Peyer's patch (tissue), 4 donors: Measurements from ENCODE around the gene NDN. TPM values are rescaled to one million over a fixed set of nuclear protein-coding genes. Genes with fewer than 3 reads are reported as not detected.
"Not testable (repeated sequence)": the region's sequence is repeated elsewhere in the genome, so short reads cannot be mapped to it uniquely, and the experiment has no call there.

ENCODE experiments used
- DNase-seq, 3 donors: peaks; one replicate each; pipeline ENCODE4 v3.0.0-alpha.2; 2017 to 2019
- H3K27ac ChIP-seq, 4 donors: fragments of 200-600 bp; sonication (generic); one replicate each; pipeline ENCODE4 v1.5.1; 2016 to 2019
- H3K27me3 ChIP-seq, 2 donors: fragments of 200-600 bp; sonication (generic); one replicate each; pipeline ENCODE4 v1.5.1; 2019
- H3K36me3 ChIP-seq, 3 donors: fragments of 200-600 bp; sonication (generic); one replicate each; pipeline ENCODE4 v1.5.1; 2016 to 2019
- H3K4me1 ChIP-seq, 4 donors: fragments of 200-600 bp; sonication (generic); one replicate each; pipeline ENCODE4 v1.5.1; 2016 to 2019
- H3K4me3 ChIP-seq, 4 donors: fragments of 200-600 bp; sonication (generic); 1 replicate in 3 of 4; 2 replicates in 1 of 4; pipeline ENCODE4 v1.5.1; 2016 to 2019; ENCODE audit warnings: mild to moderate bottlenecking in 1 of 4
- H3K9me3 ChIP-seq, 4 donors: fragments of 200-600 bp; sonication (generic); one replicate each; pipeline ENCODE4 v1.5.1; 2016 to 2019; ENCODE audit warnings: mild to moderate bottlenecking in 1 of 4
- CTCF ChIP-seq, 6 experiments: fragments of 450-650 bp in 4 of 6; fragments of 200-600 bp in 2 of 6; sonication (generic) in 1 of 6; IDR thresholded peaks; one replicate each; pipeline ENCODE4 v1.5.1; 2017 to 2019; ENCODE audit warnings: antibody characterized with exemption in 6 of 6, mild to moderate bottlenecking in 3 of 6, moderate library complexity in 1 of 6
- POLR2A ChIP-seq, 2 donors: fragments of 450-650 bp; IDR thresholded peaks; one replicate each; pipeline ENCODE4 v1.5.1; 2017; ENCODE audit warnings: antibody characterized with exemption in 2 of 2, mild to moderate bottlenecking in 2 of 2, moderate library complexity in 2 of 2
- total RNA-seq, 4 donors: library from RNA; depleted of rRNA; stranded (reverse); fragments of >200 nt; gene quantifications; one replicate each; pipeline ENCODE4 v1.1.0, GENCODE V29; 2016

Gene NDN
- total RNA-seq: 10 to 100 TPM in 3 of 4 donors, 1 to 10 TPM in 1; 9.9 to 23.8 (median 18.0) TPM

DNA sequence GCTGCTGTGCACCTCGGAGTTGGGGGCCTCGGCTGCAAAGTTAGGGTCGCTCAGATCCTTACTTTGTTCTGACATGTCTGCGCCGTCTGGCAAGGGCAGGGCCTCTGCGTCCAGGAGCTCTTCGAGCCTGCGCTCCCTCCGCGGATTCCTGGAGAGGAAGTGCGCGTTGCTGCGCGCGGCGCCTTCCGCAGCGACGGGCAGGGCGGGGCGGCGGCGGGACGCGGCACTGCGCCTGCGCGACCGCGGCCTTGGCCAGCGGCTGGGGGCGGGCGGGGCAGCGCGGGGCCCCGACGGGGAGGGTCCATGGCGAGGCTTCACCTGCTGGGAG, at the start of gene NDN:
Gene NDN (minus strand): TSS at position 163 of the 328 bp plus-strand sequence. CDS start 88 bp downstream, at position 75.
- no peaks in the 10 kb centered on the region for H3K4me1 ChIP-seq
- peak within 1 kb of the TSS in 1 of 4 donors; percentile 54 for H3K27ac ChIP-seq
- H3K36me3 ChIP-seq: no peaks in the 10 kb centered on the region
- DNase-seq: peak in 1 of 3 donors; percentile 68
- peak within 1 kb of the TSS; percentile 22 to 63 (median 44) for H3K4me3 ChIP-seq
- no peak for TF ChIP-seq CTCF (IDR thresholded peaks at IDR 0.05)
- no peaks in the 10 kb centered on the region for H3K9me3 ChIP-seq
- H3K27me3 ChIP-seq: no peaks in the 10 kb centered on the region

GRCh38 chr15:23736033-23736673, 49.0 kb upstream of the NDN start:
- Histone ChIP-seq H3K4me3 (no peak overlapping the region), H3K9me3 (no peaks in the 10 kb centered on the region), H3K27ac (no peak overlapping the region), H3K4me1 (no peaks in the 10 kb centered on the region), H3K36me3 (no peaks in the 10 kb centered on the region), H3K27me3 (no peaks in the 10 kb centered on the region)
- DNase-seq: no peak
- TF ChIP-seq POLR2A (IDR thresholded peaks at IDR 0.05): no peak
- no peak for TF ChIP-seq CTCF (IDR thresholded peaks at IDR 0.05)

DNA sequence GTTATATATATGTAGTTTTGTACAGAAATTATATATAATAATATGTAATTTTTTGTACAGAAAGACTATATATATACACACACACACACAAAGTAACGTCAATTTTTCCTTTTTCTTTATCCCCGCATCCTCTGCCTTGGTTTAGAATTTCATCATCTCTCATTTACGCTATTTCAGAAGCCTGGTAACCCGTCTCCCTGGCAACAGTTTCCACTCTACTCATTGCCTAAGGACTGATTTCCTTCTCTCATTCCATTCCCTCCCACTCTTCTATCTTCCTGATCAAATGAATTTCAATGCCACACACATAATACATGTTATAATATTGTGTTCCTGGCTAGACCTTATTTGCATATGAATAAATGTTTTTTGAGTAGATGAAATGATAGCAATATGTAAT, 47.8 kb upstream of the NDN start:
- Histone ChIP-seq H3K4me3 (no peak overlapping the region), H3K4me1 (no peaks in the 10 kb centered on the region), H3K27me3 (no peaks in the 10 kb centered on the region), H3K36me3 (no peaks in the 10 kb centered on the region), H3K27ac (no peak overlapping the region), H3K9me3 (no peaks in the 10 kb centered on the region)
- DNase-seq: no peak
- TF ChIP-seq CTCF (IDR thresholded peaks at IDR 0.05) (no peak), POLR2A (IDR thresholded peaks at IDR 0.05) (no peak)

DNA sequence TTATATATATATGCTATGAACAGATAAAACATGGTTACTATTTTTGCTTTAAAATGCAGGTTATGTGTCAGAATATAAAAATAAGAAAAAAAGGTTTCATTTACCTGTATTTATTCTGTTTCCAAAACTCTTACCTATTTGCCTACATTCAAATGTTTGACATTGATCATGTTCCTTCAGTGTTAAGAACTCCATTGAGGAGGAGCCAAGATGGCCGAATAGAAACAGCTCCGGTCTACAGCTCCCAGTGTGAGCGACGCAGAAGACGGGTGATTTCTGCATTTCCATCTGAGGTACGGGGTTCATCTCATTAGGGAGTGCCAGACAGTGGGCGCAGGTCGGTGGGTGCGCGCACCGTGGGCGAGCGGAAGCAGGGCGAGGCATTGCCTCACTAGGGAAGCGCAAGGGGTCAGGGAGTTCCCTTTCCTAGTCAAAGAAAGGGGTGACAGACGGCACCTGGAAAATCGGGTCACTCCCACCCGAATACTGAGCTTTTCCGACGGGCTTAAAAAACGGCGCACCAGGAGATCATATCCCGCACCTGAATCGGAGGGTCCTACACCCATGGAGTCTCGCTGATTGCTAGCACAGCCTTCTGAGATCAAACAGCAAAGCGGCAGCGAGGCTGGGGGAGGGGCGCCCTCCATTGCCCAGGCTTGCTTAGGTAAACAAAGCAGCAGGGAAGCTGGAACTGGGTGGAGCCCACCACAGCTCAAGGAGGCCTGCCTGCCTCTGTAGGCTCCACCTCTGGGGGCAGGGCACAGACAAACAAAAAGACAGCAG, 27.0 kb upstream of the NDN start:
- not testable (repeated sequence) for H3K4me3 ChIP-seq, H3K27me3 ChIP-seq, H3K27ac ChIP-seq, H3K36me3 ChIP-seq, DNase-seq, H3K4me1 ChIP-seq, H3K9me3 ChIP-seq

DNA sequence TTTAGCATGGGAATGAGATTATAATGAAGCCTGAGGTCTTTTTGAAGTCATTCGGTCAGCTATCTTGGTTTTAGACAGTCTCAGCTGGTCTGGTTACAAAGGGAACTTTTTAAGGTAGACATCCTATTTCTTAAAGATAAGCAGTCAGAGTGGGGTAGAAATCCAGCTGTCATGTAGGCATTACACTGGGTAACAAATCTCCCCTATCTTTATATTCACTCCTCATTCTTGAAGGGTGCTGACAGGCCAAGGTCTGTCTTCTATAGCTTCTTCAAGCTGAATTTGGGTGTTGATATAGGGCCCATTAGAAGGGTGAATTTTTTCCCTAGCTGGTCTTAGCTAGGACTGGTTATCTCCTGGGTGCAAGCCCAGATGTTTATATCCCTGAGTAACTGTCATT, 21.2 kb upstream of the NDN start:
- Histone ChIP-seq H3K4me3 (no peak overlapping the region), H3K9me3 (no peaks in the 10 kb centered on the region), H3K36me3 (no peaks in the 10 kb centered on the region), H3K4me1 (no peaks in the 10 kb centered on the region), H3K27me3 (no peaks in the 10 kb centered on the region), H3K27ac (no peak overlapping the region)
- TF ChIP-seq CTCF (IDR thresholded peaks at IDR 0.05) (no peak), POLR2A (IDR thresholded peaks at IDR 0.05) (no peak)
- DNase-seq: no peak

DNA sequence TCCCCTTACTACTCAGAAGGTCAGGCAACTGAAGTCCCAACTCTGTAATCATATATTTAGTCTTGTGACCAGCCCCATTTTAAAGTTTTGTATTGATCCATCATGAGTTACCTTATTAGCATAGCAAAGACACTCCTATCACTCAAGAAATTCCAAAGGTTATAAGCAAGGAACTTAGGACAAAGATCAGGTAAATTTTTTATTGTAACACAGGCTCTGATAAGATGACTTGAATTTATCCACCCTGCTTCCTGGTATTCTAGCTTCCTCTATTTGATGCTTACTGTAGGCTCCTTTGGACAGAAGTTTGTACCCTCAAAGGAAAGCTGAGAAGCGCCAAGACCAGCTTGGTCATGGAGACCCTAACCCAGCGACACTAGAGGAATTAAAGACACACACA, 8.2 kb upstream of the NDN start:
- Histone ChIP-seq H3K36me3 (no peaks in the 10 kb centered on the region), H3K27me3 (no peaks in the 10 kb centered on the region), H3K4me1 (no peaks in the 10 kb centered on the region), H3K9me3 (no peaks in the 10 kb centered on the region), H3K4me3 (no peak overlapping the region), H3K27ac (no peak overlapping the region)
- TF ChIP-seq POLR2A (IDR thresholded peaks at IDR 0.05): no peak
- TF ChIP-seq CTCF (IDR thresholded peaks at IDR 0.05): no peak
- no peak for DNase-seq
